ENCODE data around the gene ANO4. TPM values are rescaled to one million over a fixed set of nuclear protein-coding genes. Genes with fewer than 3 reads are reported as not detected.

The ANO4 gene
- total and polyA plus RNA-seq, 9 donors: 1.8 to 13.1 (median 5.6) TPM

- intact Hi-C loops (cut with DNase I): no loop called here
- H3K9me3 ChIP-seq: no peaks in the 10 kb centered on the region
- H3K4me3 ChIP-seq: no peak overlapping the region
- H3K27ac ChIP-seq: no peak overlapping the region
- H3K27me3 ChIP-seq: no peaks in the 10 kb centered on the region
- no peak for DNase-seq
- 81 to 93% (median 85%) methylated on average over 2 of the region's 2 CpGs for WGBS, 3 donors
- H3K36me3 ChIP-seq: no peaks in the 10 kb centered on the region
- TF ChIP-seq CTCF (IDR thresholded peaks at IDR 0.05) (no peak), POLR2A (IDR thresholded peaks at IDR 0.05) (no peak), EP300 (IDR thresholded peaks at IDR 0.05) (no peak)
- H3K4me1 ChIP-seq (ENCODE audit: insufficient read depth): no peaks in the 10 kb centered on the region
These were observed 177.5 kb downstream of the ANO4 start for GRCh38 chr12:100972121-100972520.

- Histone ChIP-seq H3K9me3 (no peaks in the 10 kb centered on the region), H3K27me3 (no peaks in the 10 kb centered on the region), H3K27ac (no peak overlapping the region), H3K4me3 (no peak overlapping the region), H3K36me3 (no peaks in the 10 kb centered on the region), H3K4me1 (ENCODE audit: insufficient read depth) (no peaks in the 10 kb centered on the region)
- WGBS, 3 donors: 83 to 88% (median 87%) methylated on average over 3 of the region's 3 CpGs
- intact Hi-C loops (cut with DNase I): no loop called here
- no peak for DNase-seq
- TF ChIP-seq EP300 (IDR thresholded peaks at IDR 0.05): no peak
- no peak for TF ChIP-seq CTCF (IDR thresholded peaks at IDR 0.05)
- no peak for TF ChIP-seq POLR2A (IDR thresholded peaks at IDR 0.05)
These were observed 179.8 kb downstream of the ANO4 start for GRCh38 chr12:100974341-100974740.

GRCh38 chr12:100974747-100975146, 180.2 kb downstream of the ANO4 start:
- H3K4me1 ChIP-seq (ENCODE audit: insufficient read depth): no peaks in the 10 kb centered on the region
- no peak for TF ChIP-seq CTCF (IDR thresholded peaks at IDR 0.05)
- no peak for TF ChIP-seq EP300 (IDR thresholded peaks at IDR 0.05)
- TF ChIP-seq POLR2A (IDR thresholded peaks at IDR 0.05): no peak
- no peaks in the 10 kb centered on the region for H3K36me3 ChIP-seq
- H3K4me3 ChIP-seq: no peak overlapping the region
- no peak overlapping the region for H3K27ac ChIP-seq
- intact Hi-C loops (cut with DNase I): no loop called here
- DNase-seq: no peak
- 83 to 89% (median 86%) methylated on average over 9 of the region's 9 CpGs for WGBS, 3 donors
- H3K27me3 ChIP-seq: no peaks in the 10 kb centered on the region
- no peaks in the 10 kb centered on the region for H3K9me3 ChIP-seq

- DNase-seq: no peak
- Histone ChIP-seq H3K27me3 (no peaks in the 10 kb centered on the region), H3K27ac (no peak overlapping the region), H3K36me3 (no peaks in the 10 kb centered on the region), H3K4me3 (no peak overlapping the region), H3K9me3 (no peaks in the 10 kb centered on the region), H3K4me1 (ENCODE audit: insufficient read depth) (no peaks in the 10 kb centered on the region)
- intact Hi-C loops (cut with DNase I): no loop called here
- TF ChIP-seq POLR2A (IDR thresholded peaks at IDR 0.05) (no peak), EP300 (IDR thresholded peaks at IDR 0.05) (no peak), CTCF (IDR thresholded peaks at IDR 0.05) (no peak)
- WGBS, 3 donors: 93 to 98% (median 94%) methylated on average over 1 of the region's 1 CpG
These were observed 182.2 kb downstream of the ANO4 start for GRCh38 chr12:100976735-100977134.

- no peak for DNase-seq
- Histone ChIP-seq H3K27me3 (no peaks in the 10 kb centered on the region), H3K36me3 (no peaks in the 10 kb centered on the region), H3K9me3 (no peaks in the 10 kb centered on the region), H3K27ac (no peak overlapping the region), H3K4me3 (no peak overlapping the region), H3K4me1 (ENCODE audit: insufficient read depth) (no peaks in the 10 kb centered on the region)
- TF ChIP-seq EP300 (IDR thresholded peaks at IDR 0.05) (no peak), POLR2A (IDR thresholded peaks at IDR 0.05) (no peak), CTCF (IDR thresholded peaks at IDR 0.05) (no peak)
- intact Hi-C loops (cut with DNase I): no loop called here
- 30 to 50% (median 35%) methylated on average over 1 of the region's 1 CpG for WGBS, 3 donors
These were observed 186.3 kb downstream of the ANO4 start for GRCh38 chr12:100980856-100981255.

Measured in ovary (tissue), 9 donors.